Measurements from ENCODE around the gene ATP6V1G1. TPM values are rescaled to one million over a fixed set of nuclear protein-coding genes. Genes with fewer than 3 reads are reported as not detected.

The ATP6V1G1 gene
- total and polyA plus RNA-seq, 2 experiments from 2014 or later = 127 to 222 TPM

GRCh38 chr9:114621561-114621960 is 34.0 kb downstream of the ATP6V1G1 start:
- no peak for TF ChIP-seq EZH2 (IDR thresholded peaks at IDR 0.05; ENCODE audit: insufficient read depth, poor library complexity, severe bottlenecking)
- TF ChIP-seq EZH2phosphoT487 (IDR thresholded peaks at IDR 0.05; ENCODE audit: insufficient read depth, low read depth) = no peak

DNA sequence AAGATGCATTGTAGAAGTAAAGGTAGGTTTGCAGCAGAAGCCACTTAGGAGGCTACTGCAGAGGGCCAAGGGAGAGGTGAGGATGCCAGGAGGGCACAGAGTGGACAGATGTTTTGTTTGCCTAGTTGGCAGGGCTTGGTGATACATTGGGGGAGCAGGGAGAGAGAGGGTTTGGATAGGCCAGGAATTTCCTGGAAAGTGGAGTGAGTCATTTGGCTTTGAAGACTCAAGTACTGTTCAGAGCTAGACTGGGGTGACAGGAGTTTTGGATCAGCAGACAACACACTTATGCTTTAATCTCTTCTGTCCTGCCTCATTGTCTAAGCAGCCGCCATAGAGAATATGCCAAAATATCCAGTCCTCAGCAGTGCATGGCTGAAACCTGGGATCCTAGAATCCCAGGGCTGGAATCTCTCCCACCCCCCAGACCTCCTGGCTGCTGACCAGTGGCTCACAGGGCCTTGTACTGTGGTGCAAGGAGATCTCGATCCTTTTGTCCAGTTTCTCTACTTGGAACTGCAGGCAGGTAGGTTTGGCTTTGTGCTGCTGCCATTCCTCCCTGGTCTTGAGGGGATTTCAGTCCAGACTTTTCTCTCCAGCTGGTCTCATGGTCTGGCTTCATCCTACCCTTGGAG is 34.5 kb downstream of the ATP6V1G1 start:
- TF ChIP-seq EZH2phosphoT487 (IDR thresholded peaks at IDR 0.05; ENCODE audit: insufficient read depth, low read depth) = no peak
- TF ChIP-seq EZH2 (IDR thresholded peaks at IDR 0.05; ENCODE audit: insufficient read depth, poor library complexity, severe bottlenecking) = no peak
- DNase-seq = peak; percentile 89

More at GRCh38 chr9:114621561-114621960, 34.0 kb downstream of the ATP6V1G1 start:
- no peak overlapping the region for H3K9ac ChIP-seq
- H3K36me3 ChIP-seq (ENCODE audit: low read depth) = no peaks in the 10 kb centered on the region
- peaks cover 11% of the 10 kb centered on the region for H3K4me1 ChIP-seq (ENCODE audit: insufficient read depth)
- H3K79me2 ChIP-seq (ENCODE audit: insufficient read depth) = no peaks in the 10 kb centered on the region
- no peak overlapping the region for H2AFZ ChIP-seq
- in situ Hi-C loops (cut with MboI) = no loop called here
- H3K27ac ChIP-seq = 0 out of 2 replicates have a peak overlapping the region, but pooled peaks have one; percentile 19
- no peaks in the 10 kb centered on the region for H3K9me2 ChIP-seq (ENCODE audit: insufficient read depth)
- no peaks in the 10 kb centered on the region for H3K9me3 ChIP-seq (ENCODE audit: low read depth)
- peaks cover 15% of the 10 kb centered on the region for H3F3A ChIP-seq (ENCODE audit: insufficient read depth)
- H3K4me2 ChIP-seq (ENCODE audit: unreplicated experiment) = no peak overlapping the region
- DNase-seq = no peak
- WGBS, 2 experiments (ENCODE audit: low coverage in 1 of 2, low lambda C conversion rate in 2 of 2, missing lambda C conversion rate in 2 of 2) = 67 to 68% methylated on average over 7 of the region's 7 CpGs
- no peak overlapping the region for H3K4me3 ChIP-seq
- H4K20me1 ChIP-seq (ENCODE audit: insufficient read depth) = 0 out of 2 replicates have a peak, but pooled peaks cover 4% of the 10 kb centered on the region
- H3K27me3 ChIP-seq (replicated peaks; ENCODE audit: insufficient read depth) = no peaks in the 10 kb centered on the region

DNA sequence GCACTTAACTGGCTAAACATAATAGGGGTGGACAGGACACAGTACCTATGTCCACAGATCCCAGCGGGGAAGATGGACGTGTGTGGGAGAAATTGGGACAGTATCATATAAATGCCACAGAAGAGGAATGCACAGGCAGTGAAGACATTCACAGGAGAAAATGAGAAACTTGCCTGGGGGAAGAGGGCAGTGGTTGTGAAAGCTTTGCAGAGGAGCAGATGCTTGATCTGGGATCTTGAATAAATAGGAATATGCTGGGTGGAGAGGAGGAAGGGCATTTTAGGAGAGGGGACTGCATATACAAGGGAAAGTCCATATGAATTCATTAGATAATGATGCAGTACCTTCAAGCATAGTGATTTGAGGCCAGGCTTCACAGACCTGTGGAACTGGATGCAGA is 37.1 kb downstream of the ATP6V1G1 start:
- in situ Hi-C loops (cut with MboI) = no loop called here
- H3F3A ChIP-seq (ENCODE audit: insufficient read depth) = peaks cover 15% of the 10 kb centered on the region

More for the DNA sequence above, 34.5 kb downstream of the ATP6V1G1 start:
- 0 out of 2 replicates have a peak, but pooled peaks cover 4% of the 10 kb centered on the region for H4K20me1 ChIP-seq (ENCODE audit: insufficient read depth)
- no peaks in the 10 kb centered on the region; the same call in 1 of the 2 replicates for H3K36me3 ChIP-seq (ENCODE audit: low read depth)
- in situ Hi-C loops (cut with MboI) = no loop called here
- 6 to 14% methylated on average over 2 of the region's 2 CpGs for WGBS, 2 experiments (ENCODE audit: low coverage in 1 of 2, low lambda C conversion rate in 2 of 2, missing lambda C conversion rate in 2 of 2)
- no peak overlapping the region for H3K9ac ChIP-seq
- no peak overlapping the region for H3K4me3 ChIP-seq
- peak overlapping the region; percentile 54 for H3K4me2 ChIP-seq (ENCODE audit: unreplicated experiment)
- no peaks in the 10 kb centered on the region for H3K79me2 ChIP-seq (ENCODE audit: insufficient read depth)
- H3K9me3 ChIP-seq (ENCODE audit: low read depth) = no peaks in the 10 kb centered on the region
- H3F3A ChIP-seq (ENCODE audit: insufficient read depth) = peaks cover 15% of the 10 kb centered on the region
- H3K27me3 ChIP-seq (replicated peaks; ENCODE audit: insufficient read depth) = no peaks in the 10 kb centered on the region
- no peaks in the 10 kb centered on the region for H3K9me2 ChIP-seq (ENCODE audit: insufficient read depth)
- no peak overlapping the region for H2AFZ ChIP-seq
- 0 out of 2 replicates have a peak overlapping the region, but pooled peaks have one; percentile 19 for H3K27ac ChIP-seq
- peaks cover 11% of the 10 kb centered on the region for H3K4me1 ChIP-seq (ENCODE audit: insufficient read depth)

DNA sequence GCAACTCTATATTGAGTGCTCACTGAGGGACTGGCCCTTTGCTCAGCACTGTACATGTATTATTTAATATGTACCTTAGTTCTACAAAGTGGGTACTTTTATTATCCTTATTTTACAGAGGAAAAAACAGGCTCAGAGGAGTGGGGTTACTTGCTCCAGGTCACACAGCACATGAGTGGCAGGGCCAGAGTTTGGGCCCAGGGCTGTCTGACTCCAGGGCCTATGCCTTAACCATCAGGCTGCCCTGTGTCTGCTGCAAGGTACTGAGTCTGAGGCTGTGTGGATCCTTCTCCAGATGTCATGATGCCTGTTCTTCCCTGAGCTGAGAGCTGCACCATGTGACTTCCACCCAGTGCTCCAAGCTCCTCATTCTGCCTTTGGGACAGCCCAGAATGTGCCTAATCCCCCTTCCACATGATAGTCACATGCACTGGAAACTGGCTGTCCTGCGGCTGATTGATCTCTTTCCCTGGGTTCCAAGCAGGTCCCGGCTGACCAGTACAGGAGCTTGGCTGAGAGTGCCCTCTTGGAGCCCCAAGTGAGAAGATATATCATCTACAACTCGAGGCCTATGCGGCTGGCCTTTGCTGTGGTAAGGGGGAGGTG is 38.9 kb downstream of the ATP6V1G1 start:
- in situ Hi-C loops (cut with MboI) = no loop called here
- WGBS, 2 experiments (ENCODE audit: low coverage in 1 of 2, low lambda C conversion rate in 2 of 2, missing lambda C conversion rate in 2 of 2) = 70 to 77% methylated on average over 4 of the region's 4 CpGs

More for the DNA sequence above, 37.1 kb downstream of the ATP6V1G1 start:
- Histone ChIP-seq H3K4me1 (ENCODE audit: insufficient read depth) (peaks cover 11% of the 10 kb centered on the region), H3K4me2 (ENCODE audit: unreplicated experiment) (no peak overlapping the region), H3K27ac (no peak overlapping the region), H3K27me3 (replicated peaks; ENCODE audit: insufficient read depth) (no peaks in the 10 kb centered on the region), H3K9ac (no peak overlapping the region), H4K20me1 (ENCODE audit: insufficient read depth) (0 out of 2 replicates have a peak, but pooled peaks cover 4% of the 10 kb centered on the region), H3K9me2 (ENCODE audit: insufficient read depth) (no peaks in the 10 kb centered on the region), H3K9me3 (ENCODE audit: low read depth) (no peaks in the 10 kb centered on the region), H3K36me3 (ENCODE audit: low read depth) (peaks cover 5% of the 10 kb centered on the region; the same call in 1 of the 2 replicates), H2AFZ (no peak overlapping the region), H3K79me2 (ENCODE audit: insufficient read depth) (no peaks in the 10 kb centered on the region), H3K4me3 (no peak overlapping the region)
- DNase-seq = no peak
- TF ChIP-seq EZH2phosphoT487 (IDR thresholded peaks at IDR 0.05; ENCODE audit: insufficient read depth, low read depth) = no peak
- TF ChIP-seq EZH2 (IDR thresholded peaks at IDR 0.05; ENCODE audit: insufficient read depth, poor library complexity, severe bottlenecking) = no peak
- WGBS, 2 experiments (ENCODE audit: low coverage in 1 of 2, low lambda C conversion rate in 2 of 2, missing lambda C conversion rate in 2 of 2) = 95 to 97% methylated on average over 2 of the region's 2 CpGs

More for the DNA sequence above, 38.9 kb downstream of the ATP6V1G1 start:
- no peak overlapping the region for H3K9ac ChIP-seq
- no peaks in the 10 kb centered on the region for H3K79me2 ChIP-seq (ENCODE audit: insufficient read depth)
- no peaks in the 10 kb centered on the region for H3K9me2 ChIP-seq (ENCODE audit: insufficient read depth)
- peaks cover 5% of the 10 kb centered on the region; the same call in 1 of the 2 replicates for H3K36me3 ChIP-seq (ENCODE audit: low read depth)
- peaks cover 11% of the 10 kb centered on the region for H3K4me1 ChIP-seq (ENCODE audit: insufficient read depth)
- H3F3A ChIP-seq (ENCODE audit: insufficient read depth) = peaks cover 12% of the 10 kb centered on the region
- no peaks in the 10 kb centered on the region for H3K9me3 ChIP-seq (ENCODE audit: low read depth)
- DNase-seq = no peak
- no peaks in the 10 kb centered on the region for H3K27me3 ChIP-seq (replicated peaks; ENCODE audit: insufficient read depth)
- no peak for TF ChIP-seq EZH2 (IDR thresholded peaks at IDR 0.05; ENCODE audit: insufficient read depth, poor library complexity, severe bottlenecking)
- TF ChIP-seq EZH2phosphoT487 (IDR thresholded peaks at IDR 0.05; ENCODE audit: insufficient read depth, low read depth) = no peak
- no peak overlapping the region for H3K4me3 ChIP-seq
- H3K27ac ChIP-seq = no peak overlapping the region
- H2AFZ ChIP-seq = no peak overlapping the region
- no peak overlapping the region for H3K4me2 ChIP-seq (ENCODE audit: unreplicated experiment)
- H4K20me1 ChIP-seq (ENCODE audit: insufficient read depth) = 0 out of 2 replicates have a peak, but pooled peaks cover 4% of the 10 kb centered on the region

All from GM23248 (cell line).